Coronary artery (tissue), 2 donors: ENCODE data around the gene ELMO3.

Source experiments
- DNase-seq: peaks from one replicate; pipeline ENCODE4 v3.0.0-alpha.2; 2017; ENCODE audit warnings: low spot score
- H3K27ac ChIP-seq, 2 donors: fragments of 200-600 bp; sonication (generic); one replicate each; pipeline ENCODE4 v1.5.1; 2016 to 2019
- H3K4me3 ChIP-seq: fragments of 200-600 bp; sonication (generic); 2 replicates; pipeline ENCODE4 v1.5.1; 2016; ENCODE audit warnings: mild to moderate bottlenecking, moderate library complexity
- CTCF ChIP-seq: fragments of 200-600 bp; sonication (generic); IDR thresholded peaks from one replicate; pipeline ENCODE4 v1.5.1; 2019; ENCODE audit warnings: antibody characterized with exemption

Gene ELMO3

DNA sequence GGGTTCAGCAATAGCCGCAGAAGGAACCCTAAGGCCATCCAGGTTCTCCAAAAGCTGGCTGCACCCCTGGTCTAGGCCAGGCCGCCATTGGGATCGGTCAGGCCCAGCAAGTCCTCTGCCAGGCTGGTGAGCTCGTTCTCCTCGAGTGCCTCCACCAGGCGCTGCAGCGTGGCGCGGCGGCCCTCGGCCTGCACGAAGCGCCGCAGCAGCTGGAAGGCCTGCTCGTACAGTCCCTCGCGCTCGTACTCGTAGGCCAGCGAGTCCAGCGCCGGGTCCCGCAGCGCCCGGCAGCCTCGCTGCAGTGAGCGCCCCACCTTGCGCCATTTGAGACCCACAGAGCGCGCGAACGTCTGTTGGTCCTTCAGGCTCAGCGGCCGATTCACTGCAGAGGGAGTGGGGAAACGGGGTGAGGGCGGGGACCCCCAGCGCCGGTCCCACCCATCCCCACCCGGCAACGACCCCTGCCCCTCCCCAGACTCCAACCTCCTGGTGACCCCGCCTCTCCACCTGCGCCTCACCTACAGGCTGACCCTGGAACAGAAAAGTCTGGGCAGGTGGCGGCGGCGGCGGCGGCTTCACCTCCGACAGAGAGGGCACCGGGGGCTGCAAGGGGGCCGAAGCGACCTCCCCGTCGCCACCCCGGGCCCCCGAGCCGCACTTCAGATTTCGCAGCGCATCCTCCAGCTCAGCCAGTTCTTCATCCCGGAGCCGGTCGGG lies 44.2 kb upstream of the ELMO3 start:
- H3K27ac ChIP-seq = no peak overlapping the region
- no peak for TF ChIP-seq CTCF
- peak overlapping the region; percentile 65 for H3K4me3 ChIP-seq
- DNase-seq = no peak

DNA sequence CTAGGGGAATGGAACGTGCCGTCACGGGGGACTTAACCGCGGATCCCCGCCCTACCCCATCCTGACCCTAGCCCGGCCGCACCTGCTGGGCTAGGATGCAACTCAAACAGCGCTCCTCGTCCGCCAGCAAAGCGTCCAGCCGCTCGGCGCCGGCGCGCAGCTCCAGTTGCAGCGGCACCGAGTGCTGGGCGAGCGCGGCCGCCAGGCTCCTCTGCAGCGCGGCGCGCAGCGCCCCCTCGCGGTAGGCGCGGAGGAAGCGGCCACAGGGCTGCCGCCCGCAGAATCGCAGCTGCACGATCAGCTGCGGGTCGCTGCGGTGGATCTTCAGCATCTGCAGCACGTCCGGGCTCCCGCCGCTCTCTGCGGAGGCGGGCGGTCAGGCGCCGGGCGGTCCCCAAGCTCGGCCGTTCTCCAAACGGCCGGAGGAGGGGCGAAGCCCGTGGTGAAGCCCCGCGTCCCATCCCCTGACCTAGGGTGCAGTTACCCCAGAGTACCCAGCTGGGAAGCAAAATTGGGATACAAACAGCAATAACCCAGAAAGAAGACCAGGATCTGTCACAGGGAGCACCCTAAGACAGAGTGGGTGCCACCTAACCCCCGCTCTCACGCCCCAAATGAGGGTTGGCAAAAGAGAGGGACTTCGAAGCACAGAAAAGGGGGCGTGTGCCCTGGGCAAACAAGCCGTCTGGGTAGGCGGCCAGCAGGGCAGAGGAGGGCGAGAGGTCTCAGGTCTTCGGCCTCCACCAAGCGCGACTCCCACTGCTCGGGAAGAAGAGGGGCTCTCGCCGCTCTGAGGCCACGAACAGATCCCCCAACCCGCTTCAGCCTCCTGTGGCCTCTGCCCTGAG lies 43.4 kb upstream of the ELMO3 start:
- DNase-seq = peak; percentile 80
- H3K4me3 ChIP-seq = peak overlapping the region; percentile 65
- H3K27ac ChIP-seq = no peak overlapping the region
- TF ChIP-seq CTCF = peak; percentile 99

GRCh38 chr16:67156143-67156844 lies 42.6 kb upstream of the ELMO3 start:
- Histone ChIP-seq H3K27ac (no peak overlapping the region), H3K4me3 (no peak overlapping the region)
- no peak for TF ChIP-seq CTCF
- peak; percentile 71 for DNase-seq

GRCh38 chr16:67157106-67157748 lies 41.7 kb upstream of the ELMO3 start:
- DNase-seq = no peak
- no peak overlapping the region for H3K27ac ChIP-seq
- no peak overlapping the region for H3K4me3 ChIP-seq
- TF ChIP-seq CTCF = no peak

DNA sequence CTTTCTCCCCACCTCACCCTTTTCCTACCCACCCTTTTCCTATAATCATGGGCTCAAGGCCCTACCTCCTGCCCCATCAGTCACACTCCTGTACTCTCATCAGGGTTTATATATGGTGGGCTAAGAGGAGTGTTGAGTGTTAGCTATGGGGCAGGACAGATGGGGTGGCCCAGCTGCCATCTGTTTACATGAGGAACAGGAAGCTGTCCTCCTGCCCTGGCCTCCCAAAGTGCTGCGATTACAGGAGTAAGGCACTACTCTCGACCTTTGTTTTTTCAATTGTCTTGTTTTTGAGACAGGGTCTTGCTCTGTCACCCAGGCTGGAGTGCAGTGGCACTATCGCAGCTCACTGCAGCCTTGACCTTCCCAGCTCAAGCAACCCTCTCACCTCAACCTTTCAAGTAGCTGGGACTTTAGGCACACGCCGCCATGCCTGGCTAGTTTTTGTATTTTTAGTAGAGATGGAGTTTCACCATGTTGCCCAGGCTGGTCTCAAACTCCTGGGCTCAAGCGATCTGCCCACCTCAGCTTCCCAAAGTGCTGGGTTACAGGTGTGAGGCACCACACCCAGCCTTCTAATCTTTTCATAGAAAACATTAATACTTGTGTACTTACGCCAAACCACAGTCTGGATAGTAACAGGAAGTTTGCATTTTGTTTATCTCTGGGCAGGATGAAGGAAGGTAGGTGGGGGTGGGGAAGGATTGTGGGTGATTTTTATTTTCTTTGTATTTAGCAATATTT lies 40.9 kb upstream of the ELMO3 start:
- H3K4me3 ChIP-seq = no peak overlapping the region
- DNase-seq = no peak
- H3K27ac ChIP-seq = no peak overlapping the region
- no peak for TF ChIP-seq CTCF
